HG03342 (cell line): Measurements from ENCODE around the gene EPS8L2.

Source experiments
- ATAC-seq: cut with Tn5 transposase; IDR thresholded peaks from one replicate; pipeline ENCODE4 v1.9.1; 2021; ENCODE audit warnings: mild to moderate bottlenecking, moderate library complexity; ENCODE audit not compliant: unreplicated experiment

The EPS8L2 gene

DNA sequence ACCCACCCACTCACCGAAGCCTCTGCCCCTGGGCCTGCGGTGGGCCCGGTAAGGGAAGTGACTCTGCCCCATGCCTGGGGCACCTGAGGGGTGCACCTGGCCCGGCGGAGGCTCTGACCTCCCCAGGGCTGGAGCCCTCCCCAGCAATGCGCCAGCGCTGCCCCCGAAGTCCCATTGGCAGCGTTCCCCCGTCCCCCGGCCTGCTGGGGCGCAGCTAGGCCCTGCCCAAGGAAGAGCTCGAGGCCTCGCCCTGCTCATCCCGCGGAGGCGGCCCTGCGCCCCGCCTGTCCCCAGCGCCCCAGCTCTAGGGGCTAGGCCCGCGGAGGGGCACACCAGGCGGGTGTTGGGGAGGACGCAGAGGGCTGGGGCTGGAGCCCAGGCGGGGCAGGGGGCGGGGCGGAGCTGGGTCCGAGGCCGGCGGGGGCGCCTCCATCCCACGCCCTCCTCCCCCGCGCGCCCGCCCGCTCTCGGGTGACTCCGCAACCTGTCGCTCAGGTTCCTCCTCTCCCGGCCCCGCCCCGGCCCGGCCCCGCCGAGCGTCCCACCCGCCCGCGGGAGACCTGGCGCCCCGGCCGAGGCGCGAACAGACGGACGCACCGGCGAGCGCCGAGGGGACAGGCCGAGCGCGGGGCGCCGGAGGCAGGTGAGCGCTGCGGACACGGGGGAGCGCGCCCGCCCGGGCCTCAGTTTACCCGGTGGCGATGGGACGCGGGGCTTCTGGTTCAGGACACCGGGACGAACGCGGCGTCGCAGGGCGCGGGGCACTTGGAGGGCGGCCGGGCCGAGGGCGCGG, at the start of gene EPS8L2:
EPS8L2 (plus strand) TSS at position 586 of the 793 bp plus-strand sequence. CDS start 3,177 bp downstream, outside the sequence.
- ATAC-seq, result no peak

DNA sequence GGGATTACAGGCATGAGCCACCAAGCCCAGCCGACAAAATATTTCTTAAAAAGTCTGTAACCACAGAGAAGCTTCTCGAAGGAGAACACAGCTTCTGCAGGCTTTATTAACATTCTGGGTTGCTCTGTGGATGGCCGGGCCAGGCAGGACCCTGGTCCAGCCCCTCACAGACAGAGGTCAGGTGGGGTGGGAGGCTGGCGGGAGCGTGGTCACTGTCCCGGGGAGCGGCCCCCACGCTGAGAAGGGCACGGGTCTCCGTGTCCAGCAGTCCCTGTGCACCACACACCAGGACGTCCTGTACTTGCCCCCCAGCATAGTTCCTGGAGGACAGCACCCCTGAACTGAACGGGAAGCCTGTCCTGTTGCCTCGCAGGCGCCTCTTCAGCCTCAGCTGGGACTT, 49.6 kb upstream of the EPS8L2 start:
- ATAC-seq, result no peak

DNA sequence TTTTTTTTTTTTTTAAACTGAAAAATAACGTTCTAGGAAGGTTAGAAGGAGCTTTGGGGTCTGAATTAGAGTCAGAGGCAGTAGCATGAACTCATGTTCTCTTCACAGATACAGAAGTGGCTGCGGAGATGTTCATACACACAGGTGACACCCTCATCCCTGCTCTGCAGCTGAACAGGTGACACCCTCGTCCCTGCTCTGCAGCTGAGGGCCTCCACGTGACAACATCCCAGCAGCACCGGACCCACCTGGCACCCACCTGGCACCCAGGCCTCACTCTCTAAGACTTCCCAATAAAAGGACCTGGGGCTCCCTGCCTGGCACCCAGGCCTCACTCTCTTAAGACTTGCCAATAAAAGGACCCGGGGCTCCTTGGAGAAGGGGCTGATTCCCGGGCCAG, 49.2 kb upstream of the EPS8L2 start:
- no peak for ATAC-seq

DNA sequence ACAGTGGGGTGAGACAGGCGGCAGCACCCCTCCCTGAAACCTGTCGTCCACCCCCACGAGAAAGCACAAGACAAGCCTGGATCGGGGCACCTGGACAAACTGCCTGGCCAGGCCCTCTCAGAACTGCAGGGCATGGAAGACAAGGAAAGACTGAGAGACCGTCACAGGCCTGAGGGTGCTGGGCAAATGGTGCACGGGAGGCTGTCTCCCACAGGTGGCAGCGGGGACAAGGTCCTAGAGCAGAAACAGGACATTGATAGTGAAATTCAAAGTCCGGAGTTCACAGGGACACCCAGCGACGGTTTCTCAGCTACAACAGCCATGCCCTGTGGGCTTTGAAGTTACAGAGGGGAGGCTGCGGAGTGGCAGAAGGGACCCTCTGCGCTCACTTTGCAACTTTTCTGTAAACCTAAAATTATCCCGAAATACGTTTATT, 48.3 kb upstream of the EPS8L2 start:
- ATAC-seq, result no peak

DNA sequence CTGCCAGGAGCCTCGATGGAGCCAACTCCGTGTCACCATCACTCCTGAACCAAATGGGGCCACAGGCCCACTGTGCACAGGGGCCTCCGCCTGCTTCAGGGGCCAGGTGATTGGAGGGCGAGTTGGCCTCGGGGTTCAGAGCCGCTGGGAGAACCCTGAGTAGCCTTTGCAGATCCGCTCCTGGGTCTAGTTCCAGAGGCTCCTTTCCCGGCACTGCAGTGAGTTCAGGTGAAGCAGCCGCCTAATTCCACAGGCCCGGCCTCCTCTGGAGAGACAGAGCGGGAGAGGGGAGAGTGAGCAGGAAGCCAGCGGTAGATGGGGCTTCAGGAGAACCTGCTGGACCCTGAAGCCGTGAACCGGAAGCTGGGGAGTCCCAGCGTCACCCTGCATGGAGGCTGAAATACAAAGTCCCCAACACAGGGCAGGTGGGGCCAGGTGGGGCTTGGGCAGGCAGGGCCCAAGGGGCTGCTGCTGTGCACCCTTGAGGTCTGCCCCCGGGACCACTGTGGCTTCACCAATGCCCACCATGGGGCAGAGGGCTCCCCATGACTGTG, 46.4 kb upstream of the EPS8L2 start:
- ATAC-seq, result no peak

DNA sequence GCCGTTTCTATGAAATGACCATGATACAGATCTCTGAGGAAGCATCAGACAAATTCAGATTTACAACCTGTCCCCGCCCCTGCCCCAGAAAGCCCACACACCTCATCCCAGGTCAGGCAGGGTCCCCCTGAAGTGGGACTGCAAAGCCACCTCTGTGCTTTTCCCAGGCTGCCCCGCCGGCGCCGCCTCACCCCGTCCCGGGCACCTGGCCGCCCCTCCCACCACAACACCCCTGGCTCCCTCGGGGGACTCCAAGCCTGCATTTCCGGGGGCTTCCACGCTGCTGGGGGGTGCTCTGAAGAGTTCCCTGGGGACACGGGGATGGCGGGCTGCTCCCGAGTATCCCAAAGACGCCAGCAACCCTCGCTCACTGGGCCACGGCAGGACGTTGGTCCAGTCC, 45.8 kb upstream of the EPS8L2 start:
- no peak for ATAC-seq

DNA sequence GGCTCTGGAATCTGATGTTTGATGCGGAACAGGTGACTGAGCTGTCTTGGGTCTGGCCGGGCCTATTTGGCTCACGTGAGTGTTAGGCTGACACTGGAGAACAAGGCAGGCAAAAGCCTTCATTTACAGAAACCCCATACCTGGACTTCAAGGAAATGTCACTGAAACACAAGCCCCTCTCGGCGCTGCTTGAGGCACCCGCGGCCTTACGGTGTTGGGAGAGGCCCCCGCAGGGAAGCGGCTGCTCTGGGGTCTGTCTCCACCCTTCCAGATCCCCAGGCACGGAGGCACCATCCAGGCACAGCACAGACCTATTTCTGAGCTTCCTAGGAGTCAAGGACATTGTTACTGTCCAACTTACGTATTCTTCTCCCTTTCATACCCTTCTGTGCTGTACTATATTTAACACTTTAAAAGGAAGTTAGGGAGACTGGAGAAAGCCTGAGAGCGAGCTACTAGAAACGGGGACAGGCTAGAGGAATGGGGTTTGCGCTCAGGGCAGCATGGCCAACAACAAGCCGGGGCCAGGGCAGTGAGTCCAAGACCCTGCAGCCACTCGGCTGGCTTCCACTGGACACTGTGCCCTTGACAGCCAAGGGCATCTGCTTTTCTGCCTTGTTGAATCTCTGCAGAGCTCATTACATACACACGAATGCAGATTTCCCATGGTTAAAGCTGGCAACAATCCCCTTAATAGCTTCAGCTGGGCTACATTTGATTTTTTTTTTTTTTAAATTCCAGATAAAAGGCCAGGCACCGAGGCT, 45.2 kb upstream of the EPS8L2 start:
- ATAC-seq, result no peak

DNA sequence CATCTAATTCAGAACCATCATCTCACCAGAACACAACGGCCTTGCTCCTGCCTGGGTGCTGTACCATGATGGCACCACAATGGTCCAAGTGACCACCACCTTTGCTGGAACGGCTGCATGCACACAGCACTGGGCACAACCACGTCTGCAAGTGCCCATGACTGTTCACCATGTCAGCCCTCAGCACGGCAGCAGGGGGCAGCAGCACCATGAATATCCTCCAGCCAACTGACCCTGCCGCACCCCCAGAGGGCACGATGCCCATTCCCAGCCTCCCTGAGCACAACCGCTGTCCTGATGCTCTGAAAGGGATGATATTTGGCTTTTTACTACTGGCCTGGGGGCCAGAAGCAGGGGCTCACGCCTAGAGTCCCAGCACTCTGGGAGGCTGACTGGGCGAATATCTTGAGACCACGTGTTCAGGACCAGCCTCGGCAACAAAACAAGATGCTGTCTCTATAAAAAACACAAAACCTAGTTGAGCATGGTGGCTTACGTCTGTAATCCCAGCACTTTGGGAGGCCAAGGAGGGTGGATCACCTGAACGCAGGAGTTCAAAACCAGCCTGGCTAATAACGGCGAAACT, 43.2 kb upstream of the EPS8L2 start:
- no peak for ATAC-seq

DNA sequence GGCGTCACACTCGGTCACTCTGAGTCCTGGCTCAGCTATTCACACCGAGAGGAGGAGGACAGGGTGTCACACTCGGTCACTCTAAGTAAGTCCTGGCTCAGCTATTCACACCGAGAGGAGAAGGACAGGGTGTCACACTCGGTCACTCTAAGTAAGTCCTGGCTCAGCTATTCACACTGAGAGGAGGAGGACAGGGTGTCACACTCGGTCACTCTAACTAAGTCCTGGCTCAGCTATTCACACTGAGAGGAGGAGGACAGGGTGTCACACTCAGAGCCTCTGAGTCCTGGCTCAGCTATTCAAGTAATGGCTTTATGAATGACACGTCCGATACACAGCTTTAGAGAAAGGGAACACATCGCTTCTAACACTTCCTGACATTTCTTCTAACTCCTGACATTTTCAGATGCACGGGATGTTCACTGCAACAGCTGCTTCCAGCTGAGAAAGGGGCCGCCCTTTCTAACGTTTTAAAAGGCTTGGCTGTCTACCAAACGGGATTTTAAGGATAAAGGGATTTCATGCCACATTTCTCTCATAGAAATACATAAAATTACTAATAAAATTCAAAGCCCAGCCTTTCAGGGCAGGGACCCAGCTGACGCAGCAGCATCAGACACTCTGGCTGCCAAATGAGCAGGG, 40.8 kb upstream of the EPS8L2 start:
- ATAC-seq, result no peak

DNA sequence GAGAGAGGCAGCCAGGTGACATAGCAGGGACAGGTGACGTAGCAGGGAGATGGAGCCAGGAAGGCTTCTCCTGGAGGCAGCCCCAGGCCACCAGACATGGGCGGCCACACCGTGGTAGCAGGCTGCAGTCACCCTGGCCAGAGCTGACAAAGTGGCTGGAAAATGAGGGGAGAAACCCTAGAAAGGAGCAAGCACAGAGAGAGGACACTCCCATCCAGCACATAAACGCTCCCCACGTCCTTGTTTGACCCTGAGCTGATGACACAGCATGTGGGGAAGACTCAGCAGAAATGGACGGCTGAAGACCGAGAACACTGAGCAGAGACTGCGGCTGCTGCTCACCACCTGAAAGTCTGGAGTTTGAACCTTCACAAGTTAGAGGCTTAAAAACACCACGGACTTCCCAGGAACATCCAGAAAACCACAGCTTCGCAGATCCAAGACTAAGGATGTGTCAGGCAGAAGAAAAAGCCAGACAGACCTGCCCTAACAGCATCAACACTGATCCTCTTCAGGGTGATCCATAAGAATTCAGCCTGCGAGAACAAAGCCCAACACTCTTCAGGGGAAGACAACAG, 40.2 kb upstream of the EPS8L2 start:
- no peak for ATAC-seq

DNA sequence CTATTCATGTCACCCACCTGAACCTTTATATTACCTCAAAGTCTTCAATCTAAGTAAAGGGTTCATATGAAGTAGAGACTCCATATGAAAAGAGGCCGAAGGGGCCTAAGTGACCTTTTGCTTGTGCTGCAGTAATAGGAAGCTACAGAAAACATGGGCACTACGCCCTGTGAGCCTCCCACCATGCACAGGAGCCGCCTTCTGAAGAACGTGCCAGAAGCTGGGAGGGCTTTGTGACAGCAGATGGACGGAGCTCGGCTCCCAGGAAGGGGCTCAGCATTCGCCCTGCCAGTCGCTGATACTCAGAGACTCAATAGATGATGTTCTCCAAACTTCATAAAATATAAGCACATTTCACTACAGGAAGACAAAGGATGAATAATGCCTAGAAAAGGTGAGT, 32.2 kb upstream of the EPS8L2 start:
- ATAC-seq, result no peak

DNA sequence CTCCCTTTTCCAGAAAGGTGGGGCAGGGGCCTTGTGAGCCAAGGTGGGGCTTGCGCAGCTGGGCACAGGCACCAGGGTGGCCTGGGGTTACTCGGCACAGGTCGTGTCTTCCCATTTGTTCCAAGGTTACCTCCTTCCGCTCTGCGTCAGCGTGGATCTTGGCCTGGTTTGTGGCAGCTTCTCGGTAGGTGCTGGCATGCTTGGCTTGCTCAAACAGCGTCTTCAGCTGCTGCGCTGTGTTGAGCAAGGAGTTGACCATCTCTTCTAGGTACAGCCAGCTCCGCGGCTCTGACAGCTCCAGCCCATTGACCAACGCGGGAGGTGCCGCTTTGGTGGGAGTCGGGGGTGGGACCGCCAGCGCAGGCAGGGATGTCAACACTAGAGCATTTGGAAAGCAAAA, 31.6 kb upstream of the EPS8L2 start:
- ATAC-seq, result no peak

DNA sequence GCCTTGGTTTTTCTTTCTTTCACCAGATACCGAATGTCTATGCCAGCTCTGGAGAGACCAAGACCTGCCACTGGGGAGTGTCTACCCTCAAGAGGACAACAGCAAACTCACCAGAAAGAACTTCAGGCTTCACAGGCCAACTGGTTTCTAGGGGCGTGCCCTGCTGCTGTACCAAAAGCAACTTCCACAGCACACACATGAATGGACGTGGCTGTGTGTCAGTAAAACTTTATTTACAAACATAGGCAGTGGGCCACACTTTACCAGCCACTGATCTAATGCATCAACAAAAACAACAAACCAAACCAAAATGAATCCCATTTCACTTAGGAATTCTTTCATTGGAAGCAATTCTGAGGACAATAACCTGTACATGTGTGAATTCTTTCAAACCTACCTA, 27.7 kb upstream of the EPS8L2 start:
- ATAC-seq, result no peak

DNA sequence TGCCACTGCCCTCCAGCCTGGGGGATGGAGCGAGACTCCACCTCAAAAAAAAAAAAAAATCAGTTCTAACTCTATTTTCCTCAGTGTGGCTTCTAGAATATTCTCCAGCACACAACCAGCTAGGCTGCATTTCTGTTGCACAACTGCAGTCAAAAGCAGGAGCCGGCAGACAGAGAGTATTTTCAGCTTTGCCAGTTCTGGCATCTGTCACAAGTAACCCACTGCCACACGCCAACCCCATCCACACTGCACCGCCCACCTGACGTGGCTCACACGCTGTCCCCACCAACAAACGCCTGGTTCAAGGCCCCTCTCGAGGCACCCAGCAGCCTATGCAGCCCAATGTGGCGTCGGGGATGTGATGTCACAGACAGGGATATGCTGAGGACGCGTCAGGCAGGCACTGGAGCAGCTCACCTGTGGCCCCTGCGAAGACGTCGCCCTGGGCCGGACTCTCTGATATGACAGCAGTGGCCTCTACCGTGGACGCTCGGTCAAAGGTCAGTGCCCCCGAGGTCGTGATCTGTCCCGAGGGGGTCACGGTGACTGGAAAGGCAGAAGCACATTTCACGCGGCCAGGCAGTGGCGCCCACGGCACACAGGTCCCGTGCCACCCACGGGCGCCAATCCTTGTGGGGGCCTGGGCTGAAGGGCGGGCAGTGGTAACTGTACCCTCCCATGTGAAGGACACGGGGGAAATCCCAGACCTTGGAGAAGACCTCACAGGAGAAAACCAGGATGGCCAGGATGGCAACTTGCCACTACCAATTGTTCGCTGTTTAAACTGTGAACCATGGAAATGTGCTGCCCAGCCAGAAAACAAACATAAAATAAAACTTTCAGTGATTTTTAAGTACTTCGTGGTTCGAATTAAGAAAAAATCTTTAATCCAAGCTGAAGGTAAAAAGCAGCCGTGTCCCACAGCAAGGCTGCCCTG, 26.5 kb upstream of the EPS8L2 start:
- no peak for ATAC-seq

DNA sequence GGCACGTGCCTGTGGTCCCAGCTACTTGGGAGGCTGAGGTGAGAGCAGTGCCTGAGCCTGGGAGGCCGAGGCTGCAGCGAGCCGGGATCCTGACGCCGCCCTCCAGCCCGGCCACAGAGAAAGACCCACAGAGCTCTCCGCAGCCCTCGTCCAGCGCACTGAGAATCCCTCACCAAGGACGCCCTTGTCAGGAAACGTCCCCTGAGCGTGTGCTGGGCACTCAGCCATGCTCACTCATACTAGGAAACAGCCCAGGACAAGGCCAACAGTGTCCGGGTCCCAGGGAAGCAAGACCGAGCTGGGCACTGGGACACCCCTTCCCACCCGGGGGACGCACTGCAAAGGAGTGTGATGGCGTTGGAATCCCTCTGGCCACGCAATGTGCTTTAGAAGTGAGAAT, 25.6 kb upstream of the EPS8L2 start:
- ATAC-seq, result no peak

DNA sequence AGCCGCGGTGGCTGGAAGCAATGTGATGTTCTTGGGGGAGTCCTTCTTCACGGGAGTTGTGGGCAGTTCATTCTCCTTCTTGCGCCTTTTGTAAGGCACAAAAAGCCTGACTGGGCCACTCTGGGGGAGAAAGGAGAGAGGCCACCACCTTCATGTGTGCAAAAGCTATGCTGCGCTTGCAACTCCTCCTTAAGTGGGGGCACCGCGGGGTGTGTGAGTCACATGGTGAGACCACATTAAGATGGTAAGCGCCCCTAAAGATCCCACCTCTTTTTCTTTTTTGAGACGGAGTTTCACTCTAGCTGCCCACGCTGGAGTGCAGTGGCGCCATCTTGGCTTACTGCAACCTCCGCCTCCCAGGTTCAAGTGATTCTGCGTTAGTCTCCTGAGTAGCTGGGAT, 25.1 kb upstream of the EPS8L2 start:
- ATAC-seq, result no peak

DNA sequence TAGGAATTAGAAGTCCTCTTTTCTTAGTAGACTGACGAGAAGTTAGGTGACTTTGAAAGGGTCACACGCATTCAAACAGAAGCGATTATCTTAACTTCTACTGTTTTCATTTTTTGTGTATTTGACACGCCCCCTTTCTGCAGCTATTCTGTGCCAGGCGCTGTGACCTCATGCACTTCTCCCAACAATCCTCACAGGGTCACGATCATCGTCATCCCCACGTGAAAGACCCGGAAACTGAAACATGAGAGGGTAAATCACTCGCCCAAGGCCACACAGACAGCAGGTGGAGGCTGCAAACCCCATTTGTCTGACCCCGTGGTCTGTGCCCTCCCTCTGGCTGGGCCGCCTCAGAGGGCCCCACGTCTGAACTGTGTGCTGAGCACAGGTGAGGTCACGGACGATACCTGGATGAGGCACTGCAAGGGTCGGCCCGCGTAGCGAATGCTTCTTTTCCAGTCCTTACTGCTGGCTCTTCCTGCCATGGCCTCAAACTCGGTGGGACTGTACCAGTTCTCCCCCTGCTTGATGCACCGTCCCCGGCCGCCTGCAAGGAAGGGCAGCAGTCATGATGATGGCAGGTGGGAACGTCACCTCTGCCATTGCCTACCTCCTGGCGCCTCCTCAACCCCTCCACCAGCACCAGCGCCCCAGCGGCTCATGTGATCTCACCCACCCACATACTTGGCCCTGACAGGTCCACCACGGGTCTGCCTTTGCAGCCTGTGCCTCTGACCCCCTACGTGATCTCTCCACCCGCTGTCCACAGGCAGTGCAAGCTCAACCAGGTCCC, 19.4 kb upstream of the EPS8L2 start:
- ATAC-seq, result no peak

DNA sequence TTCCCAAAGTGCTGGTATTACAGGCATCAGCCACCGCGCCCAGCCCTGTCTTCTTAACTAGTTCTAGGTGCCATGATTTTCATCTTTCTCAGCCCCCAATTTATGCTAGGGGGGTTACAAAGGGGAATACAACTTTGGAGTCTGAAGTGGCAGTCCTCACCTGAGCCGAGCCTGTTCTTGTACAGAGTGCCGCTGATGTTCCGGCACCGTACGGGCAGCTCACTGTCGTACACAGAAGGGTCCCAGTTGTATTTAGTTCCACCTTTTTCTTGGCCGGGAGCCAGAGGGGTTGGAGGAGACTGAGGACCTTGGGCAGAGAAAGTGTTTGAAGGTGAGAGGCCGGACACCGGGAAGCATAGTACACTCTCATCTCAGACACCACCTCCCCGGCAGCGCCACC, 18.3 kb upstream of the EPS8L2 start:
- no peak for ATAC-seq

DNA sequence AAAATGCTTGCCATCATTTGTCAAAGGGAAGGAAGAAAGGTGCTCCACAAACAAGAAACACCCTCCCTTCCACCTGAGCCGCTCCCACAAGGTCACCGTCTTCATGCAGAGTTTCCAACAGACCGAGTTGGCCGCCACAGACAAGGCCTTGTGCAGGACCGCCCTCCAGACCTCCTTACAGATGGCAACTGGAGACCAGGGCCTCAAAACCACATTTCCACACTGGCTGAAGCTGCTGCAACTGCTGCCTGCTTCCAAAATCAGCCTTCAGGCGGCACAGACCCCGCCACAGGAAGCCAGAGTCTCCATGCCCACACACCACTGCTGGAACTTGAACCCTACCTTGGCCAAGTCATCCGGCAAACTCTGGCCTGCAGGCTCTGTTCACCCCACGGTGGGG, 17.4 kb upstream of the EPS8L2 start:
- ATAC-seq, result no peak
